ENCODE results near the gene CHERP.

The CHERP gene

DNA sequence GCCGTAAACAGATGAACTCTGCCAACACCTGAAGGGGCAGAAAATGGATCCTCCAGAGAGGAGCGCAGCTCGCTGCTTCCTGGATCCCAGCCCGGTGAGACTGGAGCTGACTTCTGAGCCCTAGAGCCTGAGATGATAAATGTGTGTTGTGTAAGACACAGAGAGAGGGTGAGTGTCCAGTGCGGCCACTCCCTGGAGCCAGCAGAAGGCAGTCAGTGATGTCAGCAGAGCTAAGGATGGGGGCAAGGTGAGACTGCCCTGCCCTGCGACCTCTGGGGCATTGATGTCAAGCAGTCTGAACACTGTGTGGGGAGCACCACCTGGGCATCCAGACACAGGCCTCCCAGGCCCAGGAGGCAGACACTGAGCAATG, 39.7 kb upstream of the CHERP start:
- H3K27ac Mint-ChIP-seq, result peak overlapping the region; percentile 74
- H3K4me1 Mint-ChIP-seq, result peaks cover 73% of the 10 kb centered on the region
- H3K9me3 Mint-ChIP-seq, result no peaks in the 10 kb centered on the region
- peak overlapping the region; percentile 54 for H3K4me3 Mint-ChIP-seq
- H3K27me3 Mint-ChIP-seq, result no peaks in the 10 kb centered on the region
- H3K36me3 Mint-ChIP-seq, result peaks cover 2% of the 10 kb centered on the region

GRCh38 chr19:16581145-16581970, 39.1 kb upstream of the CHERP start:
- H3K36me3 Mint-ChIP-seq, result peaks cover 2% of the 10 kb centered on the region
- no peaks in the 10 kb centered on the region for H3K27me3 Mint-ChIP-seq
- peak overlapping the region; percentile 54 for H3K4me3 Mint-ChIP-seq
- peak overlapping the region; percentile 74 for H3K27ac Mint-ChIP-seq
- H3K9me3 Mint-ChIP-seq, result no peaks in the 10 kb centered on the region
- H3K4me1 Mint-ChIP-seq, result peaks cover 67% of the 10 kb centered on the region

GRCh38 chr19:16579381-16579780, 37.1 kb upstream of the CHERP start:
- Mint-ChIP-seq H3K9me3 (no peaks in the 10 kb centered on the region), H3K36me3 (peaks cover 4% of the 10 kb centered on the region), H3K4me1 (peaks cover 59% of the 10 kb centered on the region), H3K4me3 (no peak overlapping the region), H3K27ac (no peak overlapping the region), H3K27me3 (no peaks in the 10 kb centered on the region)

DNA sequence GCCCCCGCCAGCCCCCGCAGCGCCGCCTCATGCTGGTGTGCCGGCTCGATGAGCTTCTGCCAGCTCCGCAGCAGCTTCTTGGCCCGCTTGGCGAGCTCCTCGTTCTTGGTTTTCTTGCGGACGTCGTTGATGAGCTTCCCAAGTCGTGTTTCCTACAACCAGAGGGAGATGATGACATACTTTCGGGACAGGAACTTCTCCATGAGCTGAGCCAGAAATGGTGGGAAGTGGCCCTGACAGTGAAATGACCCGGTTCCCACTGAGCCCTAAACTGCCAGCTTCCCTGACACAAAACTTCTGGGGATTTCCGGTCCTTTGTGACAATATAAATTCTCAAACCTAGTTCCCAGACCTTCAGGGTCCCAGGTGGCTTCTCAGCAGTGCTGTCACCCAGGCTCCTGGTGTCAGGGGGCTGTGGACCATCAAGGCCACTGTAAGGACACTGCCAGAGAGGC, 35.3 kb upstream of the CHERP start:
- H3K27ac Mint-ChIP-seq, result peak overlapping the region; percentile 35
- H3K9me3 Mint-ChIP-seq, result no peaks in the 10 kb centered on the region
- H3K27me3 Mint-ChIP-seq, result no peaks in the 10 kb centered on the region
- H3K36me3 Mint-ChIP-seq, result peaks cover 4% of the 10 kb centered on the region
- H3K4me3 Mint-ChIP-seq, result no peak overlapping the region
- H3K4me1 Mint-ChIP-seq, result peaks cover 58% of the 10 kb centered on the region

DNA sequence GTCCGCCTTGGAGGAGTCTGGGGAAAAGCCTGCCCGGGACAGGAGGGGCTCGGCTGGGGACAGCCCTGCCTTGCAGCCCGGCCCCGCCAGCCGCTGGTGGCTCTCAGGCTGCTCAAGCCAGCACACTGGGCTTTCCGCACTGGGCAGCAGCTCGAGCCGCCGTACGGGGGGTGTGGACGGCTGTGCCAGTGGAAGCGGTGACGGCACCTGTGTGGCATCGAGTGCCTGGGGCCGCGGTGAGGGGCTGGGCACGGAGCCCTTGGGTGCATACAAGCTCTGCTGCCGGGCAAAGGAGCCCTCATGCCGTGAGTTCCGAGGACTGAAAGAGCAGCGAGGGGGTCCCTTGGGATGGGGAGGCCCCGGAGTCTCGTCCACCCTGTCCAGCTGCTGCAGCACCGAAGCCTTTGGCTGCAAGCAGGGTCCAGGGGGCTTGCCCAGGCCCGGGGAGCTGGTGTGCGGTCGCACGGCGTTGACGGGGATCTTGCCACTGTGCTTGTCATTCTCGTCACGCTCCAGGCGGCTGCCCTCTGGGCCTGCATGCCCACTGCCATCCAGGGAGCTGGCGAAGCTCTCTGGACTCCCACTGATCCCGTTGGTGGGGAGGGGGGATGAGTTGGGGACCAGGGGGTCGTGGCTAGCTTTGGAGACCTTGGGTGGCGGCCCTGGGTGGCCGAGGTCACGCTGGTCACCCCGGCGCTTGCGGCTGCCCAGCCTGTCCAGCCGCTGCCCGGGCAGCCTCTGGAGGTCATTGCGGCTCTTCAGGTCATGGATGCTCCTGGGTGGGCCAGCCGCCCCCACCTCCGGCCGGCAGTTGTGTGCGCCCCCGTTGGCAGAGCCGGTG, 34.7 kb upstream of the CHERP start:
- Mint-ChIP-seq H3K27me3 (no peaks in the 10 kb centered on the region), H3K27ac (no peak overlapping the region), H3K4me1 (peaks cover 56% of the 10 kb centered on the region), H3K9me3 (no peaks in the 10 kb centered on the region), H3K4me3 (no peak overlapping the region), H3K36me3 (peaks cover 4% of the 10 kb centered on the region)

- Mint-ChIP-seq H3K27ac (no peak overlapping the region), H3K36me3 (peaks cover 4% of the 10 kb centered on the region), H3K4me3 (peak overlapping the region; percentile 16), H3K4me1 (peaks cover 56% of the 10 kb centered on the region), H3K27me3 (no peaks in the 10 kb centered on the region), H3K9me3 (no peaks in the 10 kb centered on the region)
Observed at GRCh38 chr19:16575861-16576689, 33.8 kb upstream of the CHERP start.

DNA sequence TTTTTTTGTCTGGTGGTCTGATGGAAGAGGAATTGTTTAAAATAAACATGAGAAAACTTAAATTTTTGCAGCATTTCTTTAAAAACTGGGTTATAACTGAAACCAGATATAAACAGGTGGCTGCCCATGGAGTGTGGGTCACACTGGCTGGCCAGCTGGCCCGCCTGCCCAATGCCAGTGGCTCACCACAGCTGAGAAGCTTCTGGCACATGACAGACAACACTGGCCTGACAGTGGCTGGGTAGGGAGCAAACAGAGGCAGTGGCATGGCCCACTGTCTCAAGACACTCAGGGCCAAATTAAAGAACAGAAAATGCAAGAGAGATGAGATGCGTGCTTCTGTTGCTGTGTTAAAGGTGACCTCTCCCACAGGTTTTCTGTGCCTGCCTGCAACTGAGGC, 33.0 kb upstream of the CHERP start:
- Mint-ChIP-seq H3K9me3 (no peaks in the 10 kb centered on the region), H3K36me3 (peaks cover 4% of the 10 kb centered on the region), H3K4me1 (peaks cover 58% of the 10 kb centered on the region), H3K27me3 (no peaks in the 10 kb centered on the region), H3K27ac (peak overlapping the region; percentile 82), H3K4me3 (peak overlapping the region; percentile 51)

- H3K4me3 Mint-ChIP-seq, result peak overlapping the region; percentile 97
- H3K36me3 Mint-ChIP-seq, result peaks cover 4% of the 10 kb centered on the region
- no peaks in the 10 kb centered on the region for H3K27me3 Mint-ChIP-seq
- peak overlapping the region; percentile 21 for H3K27ac Mint-ChIP-seq
- peaks cover 53% of the 10 kb centered on the region for H3K4me1 Mint-ChIP-seq
- H3K9me3 Mint-ChIP-seq, result no peaks in the 10 kb centered on the region
Observed at GRCh38 chr19:16573925-16574324, 31.7 kb upstream of the CHERP start.

DNA sequence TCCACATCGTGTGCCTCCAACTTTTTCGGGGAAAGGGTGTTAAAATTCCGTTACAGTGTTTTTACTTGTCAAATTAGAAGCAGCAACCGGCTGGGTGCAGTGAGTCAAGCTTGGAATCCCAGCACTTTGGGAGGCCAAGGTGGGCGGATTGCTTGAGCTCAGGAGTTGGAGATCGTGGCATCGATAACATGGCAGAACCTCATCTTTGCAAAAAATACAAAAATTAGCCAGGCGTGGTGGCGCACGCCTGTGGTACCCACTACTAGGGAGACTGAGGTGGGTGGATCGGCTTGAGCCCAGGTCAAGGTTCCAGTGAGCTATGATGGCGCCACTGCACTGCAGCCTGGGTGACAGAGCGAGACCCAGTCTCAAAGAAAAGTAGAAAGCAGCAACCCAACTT, 31.1 kb upstream of the CHERP start:
- Mint-ChIP-seq H3K36me3 (peaks cover 1% of the 10 kb centered on the region), H3K27ac (peak overlapping the region; percentile 99), H3K4me3 (peak overlapping the region; percentile 97), H3K9me3 (no peaks in the 10 kb centered on the region), H3K27me3 (no peaks in the 10 kb centered on the region), H3K4me1 (peaks cover 52% of the 10 kb centered on the region)

- H3K36me3 Mint-ChIP-seq, result peaks cover 1% of the 10 kb centered on the region
- peaks cover 55% of the 10 kb centered on the region for H3K4me1 Mint-ChIP-seq
- H3K4me3 Mint-ChIP-seq, result peak within 1 kb of the TSS; percentile 97
- peak within 1 kb of the TSS; percentile 99 for H3K27ac Mint-ChIP-seq
- H3K9me3 Mint-ChIP-seq, result no peaks in the 10 kb centered on the region
- no peaks in the 10 kb centered on the region for H3K27me3 Mint-ChIP-seq
Observed at GRCh38 chr19:16572332-16573211, 30.3 kb upstream of the CHERP start, which contains the start of gene SLC35E1. SLC35E1 (minus strand) TSS chr19:16572415; CDS start chr19:16572364, 51 bp downstream.

GRCh38 chr19:16571822-16572331, 29.6 kb upstream of the CHERP start:
- no peaks in the 10 kb centered on the region for H3K9me3 Mint-ChIP-seq
- H3K27ac Mint-ChIP-seq, result peak overlapping the region; percentile 41
- H3K27me3 Mint-ChIP-seq, result no peaks in the 10 kb centered on the region
- peak overlapping the region; percentile 88 for H3K4me3 Mint-ChIP-seq
- H3K36me3 Mint-ChIP-seq, result peaks cover 2% of the 10 kb centered on the region
- peaks cover 56% of the 10 kb centered on the region for H3K4me1 Mint-ChIP-seq

- Mint-ChIP-seq H3K36me3 (peaks cover 8% of the 10 kb centered on the region), H3K27me3 (no peaks in the 10 kb centered on the region), H3K9me3 (no peaks in the 10 kb centered on the region), H3K4me1 (peaks cover 61% of the 10 kb centered on the region), H3K27ac (peak overlapping the region; percentile 77), H3K4me3 (peak overlapping the region; percentile 88)
Observed at GRCh38 chr19:16571283-16571682, 29.0 kb upstream of the CHERP start.

- H3K36me3 Mint-ChIP-seq, result peaks cover 10% of the 10 kb centered on the region
- H3K4me3 Mint-ChIP-seq, result no peak overlapping the region
- H3K27ac Mint-ChIP-seq, result no peak overlapping the region
- H3K27me3 Mint-ChIP-seq, result no peaks in the 10 kb centered on the region
- H3K9me3 Mint-ChIP-seq, result no peaks in the 10 kb centered on the region
- H3K4me1 Mint-ChIP-seq, result peaks cover 62% of the 10 kb centered on the region
Observed at GRCh38 chr19:16569609-16570320, 27.5 kb upstream of the CHERP start.

GRCh38 chr19:16566702-16567101, 24.5 kb upstream of the CHERP start:
- no peaks in the 10 kb centered on the region for H3K9me3 Mint-ChIP-seq
- H3K4me1 Mint-ChIP-seq, result peaks cover 40% of the 10 kb centered on the region
- peak overlapping the region; percentile 71 for H3K4me3 Mint-ChIP-seq
- peak overlapping the region; percentile 94 for H3K27ac Mint-ChIP-seq
- peaks cover 16% of the 10 kb centered on the region for H3K36me3 Mint-ChIP-seq
- H3K27me3 Mint-ChIP-seq, result no peaks in the 10 kb centered on the region
